WTC11 (cell line): ENCODE data around the gene SNX5.

Experiments
- CTCF ChIP-seq: fragments of 200-600 bp; IDR thresholded peaks from 2 replicates; pipeline ENCODE4 v1.8.0; 2022; ENCODE audit warnings: antibody characterized with exemption
- ETV6 ChIP-seq: sonication (generic); formaldehyde crosslinking; IDR thresholded peaks from 2 replicates; pipeline ENCODE4 v1.8.1; 2022; ENCODE audit warnings: mild to moderate bottlenecking, missing genetic modification reagents
- ZNF512 ChIP-seq: sonication (generic); formaldehyde crosslinking; IDR thresholded peaks from 2 replicates; pipeline ENCODE4 v1.8.1; 2022; ENCODE audit warnings: missing genetic modification reagents, borderline replicate concordance

GRCh38 chr20:17965042-17965697 is 3.4 kb downstream of the SNX5 start:
- no peak for TF ChIP-seq CTCF
- TF ChIP-seq ETV6 (CRISPR knock-in tag) = no peak
- TF ChIP-seq ZNF512 (CRISPR knock-in tag) = no peak
